Cerebellar nuclear complex (tissue), 1 donor: ENCODE data around the gene NEDD8.
"Not testable (repeated sequence)": the region's sequence is repeated elsewhere in the genome, so short reads cannot be mapped to it uniquely, and the experiment has no call there.

Source experiments
- DNase-seq, 2 experiments: peaks; one replicate each; lab custom pipeline; 2025; lab: John Stamatoyannopoulos, UW

The NEDD8 gene

DNA sequence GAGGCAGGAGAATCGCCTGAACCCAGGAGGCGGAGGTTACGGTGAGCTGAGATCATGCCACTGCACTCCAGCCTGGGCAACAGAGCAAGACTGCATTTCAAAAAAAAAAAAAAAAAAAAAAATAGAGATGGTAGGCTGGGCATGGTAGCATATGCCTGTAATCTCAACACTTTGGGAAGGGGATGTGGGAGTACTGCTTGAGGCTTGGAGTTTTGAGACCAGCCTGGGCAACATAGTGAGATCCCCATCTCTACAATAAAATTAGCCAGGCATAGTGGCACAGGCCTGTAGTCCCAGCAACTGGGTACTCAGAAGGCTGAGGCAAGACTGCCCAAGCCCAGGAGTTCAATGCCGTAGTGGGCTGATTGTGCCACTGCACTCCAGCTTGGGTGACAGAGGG, 9.2 kb downstream of the NEDD8 start:
- not testable (repeated sequence) for DNase-seq

DNA sequence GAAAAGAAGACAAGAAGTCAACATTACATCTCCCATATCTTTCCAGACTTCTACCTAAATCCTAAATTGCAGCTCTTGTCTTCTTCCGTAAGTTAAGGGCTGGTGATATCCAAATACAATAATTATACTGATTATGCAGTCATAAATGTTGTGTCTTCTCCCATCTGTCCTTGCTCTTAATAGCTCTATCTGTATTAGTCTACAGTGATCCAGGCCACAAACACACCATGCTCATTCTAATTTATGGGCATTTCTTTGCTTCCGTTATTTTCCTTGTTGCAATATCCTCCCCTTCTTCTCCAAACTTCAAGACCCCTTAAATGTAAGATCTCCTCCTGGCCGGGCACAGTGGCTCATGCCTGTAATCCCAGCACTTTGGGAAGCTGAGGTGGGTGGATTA, 12.6 kb downstream of the NEDD8 start:
- DNase-seq = no peak

DNA sequence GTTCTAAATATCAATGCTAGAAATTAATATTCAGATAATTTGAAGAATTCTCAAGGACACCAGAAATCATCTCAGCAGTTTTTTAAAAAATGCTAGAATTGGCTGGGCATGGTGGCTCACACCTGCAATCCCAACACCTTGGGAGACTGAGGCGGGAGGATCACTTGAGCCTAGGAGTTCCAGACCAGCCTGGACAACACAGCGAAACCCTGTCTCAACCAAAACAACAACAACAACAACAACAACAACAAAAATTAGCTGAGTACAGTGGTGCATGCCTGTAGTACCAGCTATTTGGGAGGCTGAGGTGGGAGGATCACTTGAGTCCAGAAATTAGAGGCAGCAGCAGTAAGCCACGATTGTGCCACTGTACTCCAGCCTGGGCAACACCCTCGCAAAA, 13.1 kb downstream of the NEDD8 start:
- no peak for DNase-seq

DNA sequence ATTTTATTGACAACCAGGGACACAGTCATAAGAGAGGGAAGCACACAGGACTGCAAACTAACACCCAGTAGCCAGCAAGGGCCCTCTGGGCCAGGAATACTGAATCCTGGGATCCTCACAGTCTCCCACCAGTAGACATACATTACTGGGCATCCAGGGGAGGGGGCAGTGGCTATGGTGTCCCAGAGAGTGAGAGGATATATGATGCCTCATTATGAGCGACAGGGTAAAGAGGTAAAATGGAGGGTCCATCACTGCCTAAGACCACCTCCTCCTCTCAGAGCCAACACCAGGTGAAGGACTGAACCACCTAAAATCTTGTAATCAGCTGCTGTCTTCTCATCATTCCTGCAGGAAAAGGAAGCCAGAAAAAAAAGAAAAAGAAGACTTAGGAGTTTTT, 15.3 kb downstream of the NEDD8 start:
- not testable (repeated sequence) for DNase-seq

DNA sequence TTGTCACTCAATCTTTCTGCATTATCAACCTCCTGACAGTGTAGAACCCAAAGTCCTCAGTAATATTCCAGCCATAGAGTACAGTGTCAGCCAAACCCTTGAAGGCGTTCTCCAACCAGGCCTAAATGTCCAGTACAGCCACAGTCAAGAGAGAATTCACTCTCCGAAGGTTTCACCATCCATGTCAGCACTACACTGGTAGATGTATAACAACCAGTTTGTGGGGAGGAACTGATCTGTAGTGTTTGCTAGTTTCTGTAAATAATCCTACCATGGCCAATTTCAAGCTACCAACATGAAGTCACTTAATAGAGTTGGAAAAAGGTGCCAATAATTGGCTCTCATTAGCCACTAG, 15.8 kb downstream of the NEDD8 start:
- DNase-seq = no peak

- peak; percentile 30 to 78 for DNase-seq
Measured at GRCh38 chr14:24215495-24216344, 16.4 kb downstream of the NEDD8 start, which contains the start of gene MDP1. TSS of gene MDP1 (minus strand) at chr14:24216066. CDS start at chr14:24215955, 111 bp downstream.

DNA sequence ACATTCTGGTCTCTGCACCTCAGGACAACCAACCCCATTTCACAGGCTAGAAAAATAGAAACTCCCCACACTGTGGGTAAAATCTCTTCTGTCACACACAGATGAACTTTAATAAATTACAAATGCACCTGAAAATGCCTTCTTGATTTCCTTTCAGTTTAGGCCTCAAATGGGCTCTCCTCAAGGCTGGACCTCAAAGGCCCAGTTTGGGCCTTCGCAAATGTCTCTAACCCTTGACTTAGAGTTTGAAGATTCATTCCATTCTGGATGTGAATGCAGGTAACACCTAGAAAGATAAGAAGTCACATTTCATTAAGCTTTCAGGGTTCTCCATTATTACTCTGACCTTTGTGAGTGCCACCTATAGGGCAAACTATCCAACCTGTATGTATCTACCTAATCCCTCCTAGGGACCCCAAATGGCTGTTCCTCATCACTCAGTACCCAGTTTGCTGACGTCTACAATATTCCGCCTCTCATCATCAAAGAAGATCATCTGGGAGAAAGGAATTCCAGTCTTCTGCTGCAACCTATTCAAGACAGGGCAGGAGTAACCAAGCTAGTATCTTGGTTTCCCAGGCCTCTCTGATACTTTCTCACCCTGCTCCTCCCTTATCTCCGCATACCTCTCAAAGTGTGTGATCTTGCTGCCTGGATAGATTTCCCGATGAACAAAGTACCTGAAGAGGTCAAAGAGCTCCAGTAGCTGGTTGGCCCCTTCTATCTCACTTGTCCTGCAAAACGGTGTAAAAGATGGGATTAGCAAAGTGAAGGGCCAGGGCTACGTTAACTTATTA, 18.1 kb downstream of the NEDD8 start:
- no peak for DNase-seq

DNA sequence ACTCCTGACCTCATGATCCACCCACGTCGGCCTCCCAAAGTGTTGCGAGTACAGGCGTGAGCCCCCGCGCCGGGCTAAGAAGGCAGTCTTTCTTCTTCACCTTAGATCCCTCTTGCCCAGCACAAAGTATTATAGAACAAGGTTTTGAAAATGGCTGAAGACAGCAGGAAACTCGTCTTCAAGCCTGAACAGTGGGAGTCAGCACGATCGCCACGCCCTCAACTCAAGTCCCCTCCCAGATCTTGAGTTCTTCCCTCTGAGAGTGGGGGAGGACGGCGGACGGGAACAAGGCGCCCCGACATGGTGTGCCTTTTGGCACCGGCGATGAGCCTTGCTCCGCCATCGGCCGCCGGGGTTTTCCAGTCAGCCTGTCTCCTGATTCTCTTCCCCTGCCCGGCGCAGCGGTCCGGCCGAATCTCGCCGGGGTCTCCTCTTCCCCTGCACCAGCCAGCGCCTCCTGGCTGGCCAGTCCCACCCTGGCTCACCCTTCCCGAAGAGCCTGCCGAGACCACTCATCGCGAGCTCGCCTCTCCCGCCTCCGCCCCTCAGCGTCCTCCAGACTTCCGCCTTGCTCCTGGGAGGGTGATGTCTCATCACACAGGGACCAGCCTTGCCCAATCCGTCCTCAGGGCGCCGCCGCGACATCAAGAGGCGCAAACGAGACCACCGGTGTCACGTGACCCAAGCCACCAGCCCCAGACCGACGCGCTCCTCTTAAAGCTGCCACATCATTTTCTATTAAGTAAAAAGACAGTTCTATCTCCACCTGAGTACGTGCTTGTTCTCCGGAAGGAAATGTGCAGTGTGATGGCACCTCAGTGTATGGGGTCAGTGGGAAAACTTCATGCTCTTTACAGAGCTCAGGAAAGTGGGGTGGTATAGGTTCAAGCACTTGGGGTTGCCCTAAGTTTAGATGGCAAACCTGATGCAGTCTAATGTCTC, 19.0 kb downstream of the NEDD8 start, which contains the start of gene CHMP4A:
CHMP4A (minus strand) TSS at position 565 of the 942 bp plus-strand sequence; CDS start at position 516, 49 bp downstream.
- DNase-seq = peak; percentile 43 to 65

DNA sequence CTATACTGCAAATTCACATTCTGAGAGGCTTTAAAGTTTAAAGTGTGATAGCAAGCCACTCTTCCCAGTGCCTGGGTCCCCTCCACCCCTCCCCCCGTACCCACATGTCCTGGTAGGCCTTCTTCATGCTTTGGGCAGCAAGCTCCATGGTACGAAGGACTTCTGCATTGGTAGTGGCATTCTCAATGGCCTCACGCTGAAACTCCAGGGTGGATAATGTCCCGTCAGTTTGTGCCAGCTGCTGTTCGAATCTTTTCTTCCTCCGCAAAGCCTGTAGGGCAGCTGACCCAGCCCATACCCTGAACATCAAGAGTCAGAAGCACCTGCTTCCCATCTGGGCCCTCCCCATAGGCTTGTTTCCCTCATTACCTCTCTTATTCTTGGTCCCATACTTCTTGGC, 20.9 kb downstream of the NEDD8 start:
- DNase-seq = no peak

DNA sequence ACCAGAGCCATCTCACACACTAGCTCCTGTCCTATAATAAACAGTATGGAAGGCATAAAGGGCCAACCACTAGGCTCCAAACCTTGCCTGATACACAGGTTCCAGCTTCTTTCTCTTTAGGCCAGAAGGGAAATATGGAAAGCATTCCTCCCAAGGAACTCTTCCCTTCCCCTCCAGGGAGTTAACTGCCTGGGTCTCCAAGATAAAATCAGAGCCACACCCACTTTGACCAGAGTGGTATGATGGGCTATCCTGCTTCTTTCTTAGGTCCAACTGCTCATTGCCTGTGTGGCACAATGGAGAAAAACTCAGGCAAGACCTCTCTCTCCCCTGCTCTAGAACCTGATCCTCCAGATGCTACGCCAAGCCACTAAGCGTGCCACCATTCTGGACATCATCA, 24.5 kb downstream of the NEDD8 start:
- no peak for DNase-seq

- no peak for DNase-seq
Measured at GRCh38 chr14:24207104-24207551, 25.0 kb downstream of the NEDD8 start.

DNA sequence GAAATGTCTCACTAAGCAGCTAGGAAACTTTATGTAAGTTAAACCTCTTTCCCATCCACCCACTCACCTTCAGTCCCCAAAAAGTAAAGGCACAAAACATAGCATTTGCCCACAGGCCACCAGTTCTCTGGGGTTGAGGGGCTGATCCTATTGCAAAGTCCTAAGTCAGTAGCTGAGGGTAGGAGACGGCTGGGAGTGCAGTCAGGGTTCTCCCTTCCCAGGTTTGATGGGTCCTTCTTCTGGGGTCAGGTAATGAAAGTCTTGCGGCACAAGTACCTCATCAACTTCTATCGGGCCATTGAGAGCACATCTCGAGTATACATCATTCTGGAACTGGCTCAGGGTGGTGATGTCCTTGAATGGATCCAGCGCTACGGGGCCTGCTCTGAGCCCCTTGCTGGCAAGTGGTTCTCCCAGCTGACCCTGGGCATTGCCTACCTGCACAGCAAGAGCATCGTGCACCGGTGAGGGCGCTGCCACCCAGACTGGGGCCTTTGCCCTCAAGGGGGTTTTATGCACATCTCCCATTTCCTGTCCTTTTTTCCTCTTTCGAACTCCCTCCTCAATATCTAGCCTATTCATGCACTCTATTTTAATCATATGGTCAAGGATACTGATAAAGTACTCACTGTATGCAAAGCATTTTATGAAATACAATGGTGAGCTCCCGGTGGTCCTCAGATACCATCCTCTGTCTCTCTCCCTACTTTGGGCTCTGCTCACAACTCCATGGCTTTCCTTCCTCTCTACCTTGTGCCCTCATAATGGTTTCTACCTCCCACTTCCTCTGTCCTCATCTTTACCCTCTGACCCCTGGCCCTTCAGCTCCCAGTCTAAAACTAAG, 25.7 kb downstream of the NEDD8 start:
- no peak for DNase-seq

- DNase-seq = no peak
Measured at GRCh38 chr14:24204163-24205146, 27.7 kb downstream of the NEDD8 start.

DNA sequence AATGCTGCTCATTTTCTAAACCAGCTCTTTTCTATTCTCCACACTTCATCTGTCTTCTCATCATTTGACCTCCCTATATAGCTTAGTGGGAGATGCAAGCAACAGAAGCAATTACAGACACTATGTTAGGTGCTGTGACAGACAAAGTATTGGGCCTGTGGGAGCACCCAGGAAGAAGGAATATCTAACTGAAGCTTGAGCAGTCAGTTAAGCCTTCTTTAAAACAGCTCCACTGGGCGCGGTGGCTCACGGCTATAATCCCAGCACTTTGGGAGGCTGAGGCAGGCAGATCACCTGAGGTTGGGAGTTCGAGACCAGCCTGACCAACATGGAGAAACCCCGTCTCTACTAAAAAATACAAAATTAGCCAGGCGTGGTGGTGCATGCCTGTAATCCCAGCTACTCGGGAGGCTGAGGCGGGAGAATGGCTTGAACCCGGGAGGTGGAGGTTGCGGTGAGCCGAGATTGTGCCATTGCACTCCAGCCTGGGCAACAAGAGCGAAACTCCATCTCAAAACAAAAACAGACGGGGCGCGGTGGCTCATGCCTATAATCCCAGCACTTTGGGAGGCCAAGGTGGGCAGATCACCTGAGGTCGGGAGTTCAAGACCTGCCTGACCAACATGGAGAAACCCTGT, 28.8 kb downstream of the NEDD8 start:
- DNase-seq = not testable (repeated sequence)

GRCh38 chr14:24202538-24202937, 29.6 kb downstream of the NEDD8 start:
- not testable (repeated sequence) for DNase-seq

GRCh38 chr14:24198814-24199524, 33.2 kb downstream of the NEDD8 start:
- DNase-seq = no peak

DNA sequence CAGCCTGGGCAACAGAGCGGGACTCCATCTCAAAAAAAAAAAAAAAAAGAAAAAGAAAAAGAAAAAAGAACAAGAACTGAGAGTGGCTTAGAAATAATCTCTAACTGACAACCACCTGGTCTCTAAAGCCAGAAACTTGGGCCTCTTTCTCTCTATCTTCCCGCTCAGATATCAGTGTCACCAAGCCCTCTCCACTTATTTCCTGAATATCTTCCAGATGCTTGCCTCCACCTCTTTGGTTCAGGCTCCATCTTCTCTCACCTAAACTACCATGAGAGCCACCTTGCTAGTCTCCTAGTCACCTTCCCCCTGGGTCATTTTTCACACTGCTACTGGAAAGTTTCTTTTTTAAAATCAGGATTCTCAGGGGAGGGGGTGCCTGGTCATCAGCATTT, 35.1 kb downstream of the NEDD8 start:
- DNase-seq = no peak
